GM19455 (cell line): Measurements from ENCODE around the gene MADD.

Experiments
- ATAC-seq: cut with Tn5 transposase; IDR thresholded peaks from one replicate; pipeline ENCODE4 v1.9.1; 2021; ENCODE audit not compliant: unreplicated experiment

The MADD gene

DNA sequence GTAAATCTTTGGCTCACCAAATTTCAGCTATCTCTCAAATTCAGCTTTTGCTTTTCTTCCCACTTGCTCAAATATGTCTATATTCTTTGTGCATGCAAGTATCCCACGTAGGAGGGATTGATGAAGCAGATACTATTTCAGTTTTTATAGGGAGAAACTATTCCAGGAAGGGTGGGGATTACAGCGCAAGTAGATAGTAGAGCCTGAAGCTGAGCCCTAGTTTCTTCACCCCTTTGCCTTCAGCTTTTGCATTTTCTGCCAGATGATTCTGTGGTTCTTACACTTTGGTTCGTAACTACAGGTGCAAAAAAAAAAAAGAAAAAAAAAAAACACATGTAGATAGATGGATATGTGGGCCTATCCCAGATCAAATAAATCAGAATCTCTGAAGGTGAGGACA is 18.2 kb upstream of the MADD start:
- no peak for ATAC-seq

GRCh38 chr11:47253660-47254059 is 16.3 kb upstream of the MADD start:
- no peak for ATAC-seq

GRCh38 chr11:47254386-47254785 is 15.5 kb upstream of the MADD start:
- no peak for ATAC-seq

GRCh38 chr11:47256374-47256773 is 13.6 kb upstream of the MADD start:
- no peak for ATAC-seq

- no peak for ATAC-seq
Measured at GRCh38 chr11:47257177-47257516, 12.8 kb upstream of the MADD start.

DNA sequence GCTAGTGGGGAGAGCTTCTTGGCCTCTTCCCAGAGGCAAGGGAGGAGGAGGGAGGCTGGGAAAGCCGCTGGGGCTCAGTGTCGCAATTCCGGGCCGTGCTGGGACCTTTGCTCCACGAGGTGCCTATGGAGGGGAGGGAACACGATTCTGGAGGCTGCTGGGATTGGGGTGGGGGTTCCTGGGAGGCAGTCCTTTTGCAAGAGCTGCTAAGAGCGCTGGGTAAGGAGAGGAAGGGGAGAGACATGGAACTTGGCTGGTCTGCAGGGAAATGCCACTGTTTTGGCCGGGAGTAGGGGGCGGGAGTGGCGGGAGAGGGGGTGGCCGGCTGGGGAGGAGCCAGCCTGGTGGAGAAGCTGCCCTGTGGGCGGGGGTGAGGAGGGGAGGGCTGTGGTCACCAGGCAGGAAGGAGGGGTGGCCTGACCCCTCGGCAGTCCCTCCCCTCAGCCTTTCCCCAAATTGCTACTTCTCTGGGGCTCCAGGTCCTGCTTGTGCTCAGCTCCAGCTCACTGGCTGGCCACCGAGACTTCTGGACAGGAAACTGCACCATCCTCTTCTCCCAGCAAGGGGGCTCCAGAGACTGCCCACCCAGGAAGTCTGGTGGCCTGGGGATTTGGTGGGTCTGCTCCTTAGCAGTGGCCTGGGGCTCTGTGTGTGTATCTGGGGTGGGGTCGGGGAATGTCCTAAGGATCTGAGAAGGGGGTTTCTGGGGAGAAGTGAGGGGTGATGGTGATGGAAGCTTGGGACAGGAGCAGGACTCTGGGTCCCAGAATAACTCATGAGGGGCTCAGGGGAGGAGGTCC is 12.2 kb upstream of the MADD start, which contains the start of gene NR1H3:
NR1H3 (plus strand) TSS at position 480 of the 800 bp plus-strand sequence. CDS start 1,221 bp downstream, outside the sequence.
- ATAC-seq, result no peak

DNA sequence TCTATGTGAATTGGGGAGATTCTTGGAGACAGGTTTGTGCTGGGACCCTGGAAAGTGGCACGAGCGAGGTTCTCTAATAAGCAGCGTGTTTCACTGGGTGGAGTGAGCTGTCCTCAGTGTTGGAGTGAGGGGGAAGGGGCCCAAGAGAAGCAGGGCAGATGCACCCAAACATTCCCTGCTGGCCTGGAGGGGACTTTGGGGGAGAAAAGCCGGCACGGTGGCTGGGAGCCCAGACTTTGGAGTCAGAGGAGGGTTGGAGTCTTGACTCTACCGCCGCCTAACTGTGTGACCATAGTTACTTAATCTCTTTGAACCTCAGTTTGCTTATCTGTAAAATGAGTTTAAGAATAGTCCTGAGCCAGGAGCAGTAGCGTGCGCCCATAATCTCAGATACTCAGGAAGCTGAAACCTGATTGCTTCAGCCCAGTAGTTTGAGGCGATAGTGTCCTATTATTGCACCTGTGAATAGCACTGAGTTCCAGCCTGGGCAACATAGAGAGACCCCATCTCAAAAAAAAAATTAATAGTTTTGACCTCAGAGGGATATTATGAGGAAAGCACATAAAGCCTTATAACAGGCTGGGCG is 11.5 kb upstream of the MADD start:
- no peak for ATAC-seq

DNA sequence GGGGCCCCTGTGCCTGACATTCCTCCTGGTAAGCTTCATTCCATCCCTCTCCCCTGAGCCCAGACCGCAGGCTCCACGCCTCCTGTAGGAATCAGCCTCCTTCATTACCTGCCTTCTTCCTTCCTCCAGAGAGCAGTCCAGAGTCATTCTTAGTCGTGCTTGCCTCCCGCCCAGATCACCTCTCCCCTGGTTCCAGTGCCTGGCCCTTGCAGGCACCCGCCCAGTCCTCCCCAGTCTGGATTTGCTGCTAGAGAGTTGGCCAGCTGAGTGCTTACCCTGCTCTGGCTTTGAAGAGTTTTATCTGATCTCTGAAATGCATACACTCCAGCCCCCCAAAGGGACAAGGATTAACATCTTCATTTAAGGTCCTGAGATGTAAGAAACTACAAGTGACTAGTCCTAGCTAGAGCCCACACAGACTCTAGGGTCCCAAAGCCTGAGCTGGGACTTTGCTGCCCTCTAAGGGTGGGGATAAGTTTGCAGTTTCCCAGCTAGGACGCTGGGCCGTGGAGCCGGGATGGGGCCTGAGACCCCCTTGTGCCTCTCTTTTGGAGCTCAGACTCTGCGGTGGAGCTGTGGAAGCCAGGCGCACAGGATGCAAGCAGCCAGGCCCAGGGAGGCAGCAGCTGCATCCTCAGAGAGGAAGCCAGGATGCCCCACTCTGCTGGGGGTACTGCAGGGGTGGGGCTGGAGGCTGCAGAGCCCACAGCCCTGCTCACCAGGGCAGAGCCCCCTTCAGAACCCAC is 10.5 kb upstream of the MADD start:
- no peak for ATAC-seq

GRCh38 chr11:47260366-47260765 is 9.6 kb upstream of the MADD start:
- ATAC-seq, result no peak

DNA sequence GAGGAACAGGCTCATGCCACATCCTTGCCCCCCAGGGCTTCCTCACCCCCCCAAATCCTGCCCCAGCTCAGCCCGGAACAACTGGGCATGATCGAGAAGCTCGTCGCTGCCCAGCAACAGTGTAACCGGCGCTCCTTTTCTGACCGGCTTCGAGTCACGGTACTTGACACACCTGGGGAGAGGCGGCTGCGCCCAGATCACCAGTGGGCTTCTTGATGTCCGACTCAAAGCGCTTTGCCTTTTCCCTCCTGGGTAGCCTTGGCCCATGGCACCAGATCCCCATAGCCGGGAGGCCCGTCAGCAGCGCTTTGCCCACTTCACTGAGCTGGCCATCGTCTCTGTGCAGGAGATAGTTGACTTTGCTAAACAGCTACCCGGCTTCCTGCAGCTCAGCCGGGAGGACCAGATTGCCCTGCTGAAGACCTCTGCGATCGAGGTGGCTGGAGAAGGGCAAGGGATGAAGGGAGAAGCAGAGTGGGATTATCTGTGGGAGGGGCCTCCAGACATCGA is 8.6 kb upstream of the MADD start:
- ATAC-seq, result no peak

- no peak for ATAC-seq
Measured at GRCh38 chr11:47264119-47264518, 5.8 kb upstream of the MADD start.

DNA sequence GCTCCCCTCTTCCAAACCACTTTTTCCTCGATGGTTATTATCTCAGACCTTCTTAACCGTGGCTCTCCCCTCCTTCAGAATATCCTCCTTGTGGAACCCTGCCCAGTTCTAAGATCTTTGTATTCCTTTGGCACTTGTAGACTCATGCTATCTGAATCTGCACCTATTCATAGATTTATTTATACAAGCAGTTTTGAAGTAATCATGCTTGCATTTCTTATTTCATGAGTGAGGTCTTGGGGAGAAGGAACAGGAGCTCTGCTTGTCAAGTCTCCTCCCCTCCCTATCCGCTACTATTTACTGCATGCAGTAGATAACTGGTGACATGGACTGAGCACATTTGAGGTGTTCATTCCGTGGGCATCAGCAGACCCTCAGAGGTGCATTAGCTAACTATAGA is 5.4 kb upstream of the MADD start:
- no peak for ATAC-seq

GRCh38 chr11:47267876-47268275 is 2.1 kb upstream of the MADD start:
- ATAC-seq, result no peak

DNA sequence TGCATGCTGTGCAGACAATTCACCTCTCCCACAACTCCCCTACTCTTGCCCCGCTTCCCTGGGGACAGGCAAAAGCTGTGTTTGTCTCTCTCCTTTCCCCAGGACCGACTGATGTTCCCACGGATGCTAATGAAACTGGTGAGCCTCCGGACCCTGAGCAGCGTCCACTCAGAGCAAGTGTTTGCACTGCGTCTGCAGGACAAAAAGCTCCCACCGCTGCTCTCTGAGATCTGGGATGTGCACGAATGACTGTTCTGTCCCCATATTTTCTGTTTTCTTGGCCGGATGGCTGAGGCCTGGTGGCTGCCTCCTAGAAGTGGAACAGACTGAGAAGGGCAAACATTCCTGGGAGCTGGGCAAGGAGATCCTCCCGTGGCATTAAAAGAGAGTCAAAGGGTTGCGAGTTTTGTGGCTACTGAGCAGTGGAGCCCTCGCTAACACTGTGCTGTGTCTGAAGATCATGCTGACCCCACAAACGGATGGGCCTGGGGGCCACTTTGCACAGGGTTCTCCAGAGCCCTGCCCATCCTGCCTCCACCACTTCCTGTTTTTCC is 1.4 kb upstream of the MADD start:
- ATAC-seq, result no peak

DNA sequence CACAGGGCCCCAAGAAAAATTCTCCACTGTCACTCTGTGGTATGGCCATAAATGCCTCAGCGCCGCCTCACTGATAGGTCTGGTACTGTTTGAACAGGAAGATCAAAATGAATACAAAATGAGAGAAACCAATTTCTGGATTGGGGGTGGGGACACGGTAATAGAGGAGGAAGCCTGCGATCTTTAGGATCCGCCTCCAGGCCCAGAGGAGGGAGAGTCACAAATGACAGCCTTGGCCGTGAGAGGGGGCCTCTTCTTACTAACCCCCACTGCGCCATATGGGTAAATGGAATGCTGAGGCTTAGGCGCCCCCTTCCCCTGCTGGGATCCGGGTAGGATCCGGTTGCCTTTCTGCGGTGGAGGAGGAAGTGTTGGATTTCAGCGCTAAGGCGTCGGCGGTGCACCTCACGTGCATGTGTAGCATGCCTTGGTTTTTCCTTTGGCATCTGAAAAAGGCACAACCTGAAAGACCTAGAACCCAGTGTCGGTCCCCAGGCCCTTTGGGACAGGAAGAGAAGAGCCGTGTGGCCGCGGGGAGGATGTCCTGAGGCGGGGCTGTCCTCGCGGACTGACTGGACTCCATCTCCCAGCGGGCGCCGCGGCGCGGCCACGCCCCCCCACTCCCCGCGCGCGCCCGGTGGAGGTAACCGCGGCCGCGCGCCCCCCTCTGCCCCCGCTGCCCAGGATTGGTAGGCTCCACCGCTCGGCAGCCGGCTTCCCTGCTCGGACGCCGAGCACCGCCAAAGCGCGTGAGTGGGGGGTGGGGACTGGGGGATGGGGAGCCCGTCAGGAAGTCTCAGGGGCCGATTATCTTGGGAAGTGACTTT is 718 bp upstream of the MADD start:
- ATAC-seq, result peak; percentile 48

DNA sequence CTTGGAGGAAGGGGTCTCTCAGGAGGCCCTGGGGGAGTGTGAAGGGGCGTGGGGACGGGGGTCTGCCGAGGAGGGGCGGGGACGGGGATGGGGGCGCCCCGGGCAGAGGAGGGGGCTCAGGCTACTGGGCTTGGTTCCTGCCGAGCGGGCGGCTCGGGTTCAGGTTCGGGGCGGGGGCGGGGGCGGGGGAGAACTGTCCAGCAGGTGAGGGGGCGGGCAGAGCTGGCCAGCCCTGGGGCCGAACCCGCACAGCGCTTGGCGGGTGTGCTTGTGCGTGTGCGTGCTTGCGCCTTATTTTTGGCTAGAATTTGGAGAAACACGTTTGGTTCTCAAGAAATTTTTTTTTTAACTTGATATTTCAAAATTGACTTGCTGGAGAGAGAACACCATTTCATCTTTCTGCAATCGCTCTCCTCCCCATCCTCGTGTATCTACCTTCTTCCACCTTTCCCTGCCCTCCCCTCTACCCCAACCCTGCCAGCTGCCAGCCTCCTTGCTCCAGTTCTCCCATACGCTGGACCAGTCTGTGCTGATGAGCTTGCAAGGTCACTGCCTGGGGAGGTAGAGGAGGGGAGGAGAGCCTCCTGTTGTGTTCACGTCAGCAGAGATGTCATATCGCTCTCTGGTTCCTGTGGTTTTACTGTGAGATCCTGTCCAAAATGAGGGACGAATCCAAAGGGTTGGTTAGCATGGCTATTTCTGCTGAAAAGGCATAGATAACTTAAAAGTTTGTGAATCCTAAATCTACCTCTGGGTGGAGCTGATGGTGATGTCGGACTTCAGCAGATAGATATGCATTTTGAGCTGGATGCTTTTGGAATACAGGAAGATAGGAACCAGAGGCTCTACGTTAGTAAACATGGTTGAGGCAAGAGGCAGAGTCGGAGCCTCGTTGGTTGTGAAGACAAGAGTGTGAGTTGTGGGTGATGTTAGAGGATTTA is 668 bp downstream of the MADD start:
- ATAC-seq, result no peak

- no peak for ATAC-seq
Measured at GRCh38 chr11:47271328-47271727, 1.4 kb downstream of the MADD start.

DNA sequence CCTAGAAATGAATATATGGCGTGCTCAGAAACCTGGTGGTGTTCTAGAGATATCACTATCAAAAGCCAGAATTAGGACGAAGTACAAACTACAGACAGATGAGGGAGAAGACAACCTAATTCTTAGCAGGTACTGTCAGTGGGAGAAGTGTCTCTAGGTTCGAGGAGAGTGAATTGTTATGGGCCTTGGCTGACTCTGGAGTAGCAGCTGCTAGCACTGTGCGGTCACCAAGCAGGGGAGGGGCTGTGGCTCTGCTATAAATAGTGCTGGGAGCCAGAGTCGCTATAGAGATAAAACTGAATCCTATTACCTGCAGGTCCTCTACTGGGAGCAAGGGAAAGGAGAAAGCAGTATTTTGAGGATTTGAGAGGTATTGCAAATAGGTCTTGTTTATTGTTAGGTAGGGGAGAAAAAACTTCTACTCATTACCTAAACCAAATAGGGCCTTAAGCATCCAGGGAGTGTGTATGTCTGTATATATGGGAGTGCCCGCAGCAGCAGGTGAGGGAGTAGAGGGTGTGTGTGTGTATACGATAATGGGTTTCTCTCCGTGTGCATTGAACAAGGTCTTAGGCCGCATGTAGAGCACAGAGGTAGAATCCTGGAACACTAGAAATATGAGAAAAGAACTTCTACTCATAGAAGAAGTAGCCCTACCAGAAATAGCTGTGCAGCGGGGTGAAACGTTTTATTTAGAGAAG is 2.2 kb downstream of the MADD start:
- ATAC-seq, result no peak

GRCh38 chr11:47272706-47273105 is 2.8 kb downstream of the MADD start:
- no peak for ATAC-seq
